ENCODE results near the gene UCP2.

UCP2 gene

DNA sequence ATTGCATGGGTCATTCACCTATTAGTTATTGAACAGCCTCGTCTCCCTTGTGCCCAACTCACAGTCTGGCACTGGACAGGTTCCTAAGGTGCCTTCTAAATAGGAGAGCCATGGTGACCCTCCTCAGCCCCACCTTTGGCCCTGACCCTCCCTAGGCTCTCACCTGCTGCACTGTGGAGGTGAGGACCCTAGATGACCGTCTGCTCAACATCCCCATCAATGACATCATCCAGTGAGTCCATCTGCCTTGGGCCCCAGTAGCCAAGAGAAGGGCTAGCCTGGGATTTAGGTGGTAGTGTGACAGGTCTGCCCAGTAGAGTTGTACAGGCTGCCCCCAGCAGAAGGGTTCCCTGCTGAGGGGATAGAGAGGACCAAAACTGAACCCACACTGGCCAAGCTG is 13.6 kb downstream of the UCP2 start:
- FAIRE-seq = no peak

DNA sequence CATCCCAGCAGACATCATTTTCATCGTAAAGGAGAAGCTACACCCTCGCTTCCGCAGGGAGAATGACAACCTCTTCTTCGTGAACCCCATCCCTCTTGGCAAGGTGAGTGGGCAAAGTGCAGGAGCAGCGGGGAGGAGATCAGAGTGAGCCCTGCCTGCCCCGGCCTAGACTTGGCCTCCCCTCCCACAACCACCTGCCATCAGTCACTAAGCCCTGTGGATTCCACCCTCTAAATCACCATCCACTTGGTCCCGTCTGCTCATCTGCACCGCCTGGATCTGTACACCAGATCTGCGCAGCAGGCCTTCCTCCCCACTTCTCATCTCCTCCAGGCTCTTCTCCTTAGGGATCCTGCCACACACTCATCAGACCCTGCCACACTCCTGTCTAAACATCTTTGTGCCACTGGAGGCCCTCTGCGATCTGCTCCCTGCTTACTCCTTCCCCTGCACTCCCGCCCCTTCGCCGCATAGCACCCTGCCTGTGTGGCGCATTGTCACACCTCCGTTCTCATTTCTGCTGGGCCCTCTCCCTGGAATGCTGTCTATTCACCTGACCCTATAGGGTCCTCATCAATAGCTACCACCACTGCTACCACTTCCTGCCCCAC is 14.2 kb downstream of the UCP2 start:
- FAIRE-seq = no peak

GRCh38 chr11:73965764-73966121 is 16.9 kb downstream of the UCP2 start:
- no peak for FAIRE-seq

DNA sequence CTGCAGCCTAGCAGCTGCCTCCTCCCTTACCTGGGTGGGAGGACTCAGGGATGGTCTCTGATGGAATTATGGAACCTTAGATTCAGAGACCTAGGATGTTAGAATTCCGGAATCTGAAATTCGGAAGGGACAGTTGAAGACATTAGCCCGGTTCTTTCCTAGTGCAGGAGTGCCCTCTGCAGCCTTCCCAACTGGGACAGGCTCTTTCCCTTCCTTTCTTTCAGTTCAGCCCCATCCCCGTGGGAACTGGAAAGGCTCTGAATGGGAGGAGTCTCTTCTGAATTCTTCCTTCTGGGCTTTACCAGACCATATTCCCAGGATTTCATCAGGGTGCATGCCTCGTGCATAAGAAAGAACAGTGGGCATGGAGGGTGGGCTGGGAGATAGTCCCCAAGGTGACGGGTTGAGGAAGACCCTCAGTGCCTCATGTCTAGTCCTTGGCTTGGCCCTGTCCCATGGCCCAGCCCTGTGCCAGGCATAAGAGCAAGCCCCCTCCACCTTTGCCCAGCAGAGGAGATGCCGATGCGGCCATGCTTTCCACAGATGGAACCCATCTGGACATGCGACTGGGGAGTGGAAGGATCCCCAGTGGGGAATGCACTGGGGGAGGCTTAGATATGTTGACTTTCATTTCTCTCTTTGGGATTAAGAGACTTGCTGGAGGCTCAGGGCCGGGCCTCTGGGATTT is 17.4 kb downstream of the UCP2 start:
- no peak for FAIRE-seq

- no peak for FAIRE-seq
Observed at GRCh38 chr11:73963861-73964260, 18.8 kb downstream of the UCP2 start.

DNA sequence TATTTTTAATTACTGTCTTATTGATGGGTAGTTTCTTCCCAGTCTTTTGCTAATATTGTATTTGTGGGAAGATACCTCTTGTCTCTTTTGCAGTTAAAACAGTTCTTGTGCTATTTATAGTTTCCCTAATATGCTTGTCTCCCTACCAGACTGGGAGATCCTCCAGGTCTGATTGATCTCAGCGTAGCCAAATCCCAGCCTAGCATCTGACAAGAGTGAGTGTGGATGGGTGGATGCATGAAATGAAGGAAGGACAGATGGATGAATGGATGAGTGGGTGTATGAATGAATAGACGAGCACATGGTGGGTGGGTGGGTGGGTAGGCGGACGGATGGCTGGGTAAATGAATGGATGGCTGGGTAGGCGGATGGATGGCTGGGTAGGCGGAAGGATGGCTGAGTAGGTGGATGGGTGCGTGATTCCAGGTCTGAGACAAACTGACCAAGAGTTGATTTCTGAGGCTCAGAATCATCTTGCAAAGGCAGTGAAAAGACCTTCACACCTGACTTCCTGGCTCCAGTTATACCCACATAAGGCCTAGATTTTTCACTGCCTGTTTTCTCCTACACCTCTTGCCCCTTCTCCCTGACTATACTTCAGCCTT is 20.4 kb downstream of the UCP2 start:
- FAIRE-seq = no peak

DNA sequence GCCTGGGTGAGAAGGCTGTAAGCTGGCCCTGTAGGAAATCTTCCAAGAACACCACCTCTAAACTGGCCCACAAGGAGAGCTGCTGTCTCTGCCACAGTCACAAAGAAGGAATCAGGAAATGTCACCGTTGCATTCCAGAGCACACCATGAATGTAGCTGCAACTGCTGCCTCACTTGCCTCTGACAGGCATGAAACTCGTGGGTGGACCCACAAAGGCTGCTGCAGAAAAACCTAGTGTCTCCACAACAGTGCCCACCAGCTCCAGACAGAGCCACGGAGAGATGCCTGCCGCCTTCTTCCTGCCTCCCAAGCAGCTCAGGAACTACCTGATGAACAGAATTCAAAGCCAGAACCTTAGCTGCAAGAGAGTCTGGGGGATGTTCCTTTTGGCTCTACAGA is 21.3 kb downstream of the UCP2 start:
- no peak for FAIRE-seq

GRCh38 chr11:73958521-73959141 is 24.0 kb downstream of the UCP2 start:
- FAIRE-seq = no peak

GRCh38 chr11:73957654-73958361 is 24.8 kb downstream of the UCP2 start:
- FAIRE-seq = no peak

GRCh38 chr11:73956876-73957653 is 25.6 kb downstream of the UCP2 start:
- no peak for FAIRE-seq

GRCh38 chr11:73951797-73952196 is 30.8 kb downstream of the UCP2 start:
- FAIRE-seq = no peak

- no peak for FAIRE-seq
Observed at GRCh38 chr11:73950869-73951710, 31.6 kb downstream of the UCP2 start, which contains the start of gene DNAJB13. TSS of gene DNAJB13 (plus strand) at chr11:73951026. CDS start at chr11:73951070, 44 bp downstream.

- FAIRE-seq = no peak
Observed at GRCh38 chr11:73949912-73950311, 32.7 kb downstream of the UCP2 start.

DNA sequence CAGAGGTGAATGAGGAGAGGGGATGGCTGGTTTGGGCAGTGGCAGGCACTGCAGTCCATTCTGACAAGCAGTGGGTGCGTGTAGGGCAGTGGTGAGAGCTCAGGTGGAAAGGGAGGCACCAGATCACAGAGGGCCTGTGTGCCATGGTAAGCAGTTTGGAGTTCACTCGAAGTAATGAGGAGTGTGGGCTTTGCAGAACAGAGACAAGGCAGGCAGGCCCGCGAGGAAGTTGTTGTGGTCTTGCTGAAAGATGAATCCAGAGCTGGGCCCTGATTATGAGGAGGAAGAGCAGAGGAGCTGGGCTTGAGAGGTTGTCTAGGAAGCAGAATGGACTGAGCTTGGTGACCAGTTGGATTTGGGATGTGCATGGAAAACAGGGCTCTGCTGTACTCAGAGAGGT is 33.4 kb downstream of the UCP2 start:
- FAIRE-seq = no peak

DNA sequence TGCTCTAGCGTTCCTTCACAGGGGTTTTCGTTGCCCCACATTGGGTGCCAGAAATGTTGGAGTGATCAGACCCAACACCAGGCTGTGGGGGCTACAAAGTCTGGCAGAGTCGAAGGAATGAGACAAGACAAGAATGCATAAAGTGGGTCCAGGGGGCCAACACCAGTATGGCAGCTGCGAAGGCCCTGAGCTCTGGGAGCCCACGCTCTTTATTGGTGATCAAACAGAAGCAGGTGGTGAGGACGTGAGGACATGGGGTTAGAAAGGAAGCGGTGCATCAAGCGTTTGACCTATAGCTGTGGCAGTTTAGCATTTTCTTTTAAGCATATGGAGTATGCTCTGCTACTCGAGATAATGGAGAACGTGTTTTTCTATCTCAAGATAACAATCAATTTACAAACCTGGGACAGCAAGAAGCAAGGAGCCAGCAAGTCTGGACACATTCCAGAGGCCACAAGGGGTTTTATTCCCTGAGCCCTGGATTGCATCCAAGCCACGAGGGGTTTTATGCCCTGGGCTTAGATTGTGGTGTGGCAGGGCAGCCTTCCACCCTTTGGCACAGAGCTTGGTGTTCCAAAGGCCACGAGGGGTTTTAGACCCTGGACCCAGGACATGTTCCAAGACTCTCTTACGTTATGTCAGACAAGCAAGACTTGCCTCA is 35.7 kb downstream of the UCP2 start:
- no peak for FAIRE-seq

DNA sequence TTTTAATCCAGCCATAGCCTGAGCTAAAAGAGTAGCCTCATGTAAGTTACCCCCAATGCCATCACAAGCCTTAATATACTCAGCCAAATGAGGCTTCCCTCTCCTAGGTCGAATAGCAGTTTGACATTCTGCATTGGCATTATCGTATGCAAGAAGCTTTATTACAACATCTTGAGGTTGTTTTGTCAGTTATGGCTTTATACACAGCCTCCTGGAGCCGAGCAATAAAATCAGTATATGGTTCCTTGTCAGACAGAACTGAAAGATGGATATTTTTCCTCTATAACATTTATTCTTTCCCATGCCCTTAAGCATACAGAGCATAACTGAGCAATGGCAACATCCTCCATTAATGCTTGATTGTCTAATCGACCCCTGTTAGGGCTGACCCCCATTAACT is 37.2 kb downstream of the UCP2 start:
- FAIRE-seq = no peak

- FAIRE-seq = no peak
Observed at GRCh38 chr11:73944901-73945300, 37.7 kb downstream of the UCP2 start.

DNA sequence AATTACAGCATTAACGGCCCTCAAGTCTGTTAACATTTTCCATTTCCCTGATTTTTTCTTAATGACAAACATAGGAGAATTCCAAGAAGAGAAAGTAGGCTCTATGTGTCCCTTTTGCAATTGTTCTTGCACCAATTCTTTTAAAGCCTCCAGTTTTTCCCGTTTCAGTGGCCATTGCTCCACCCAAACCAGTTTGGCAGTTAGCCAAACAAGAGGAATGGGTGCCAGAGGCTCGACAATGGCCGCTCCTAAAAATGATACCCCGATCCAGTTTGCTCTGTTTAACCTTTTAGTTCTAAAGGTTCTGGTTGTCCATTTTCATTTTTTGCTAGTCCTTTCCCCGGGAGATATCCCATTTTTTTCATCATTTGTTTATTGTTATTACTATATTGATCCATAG is 38.6 kb downstream of the UCP2 start:
- no peak for FAIRE-seq

GRCh38 chr11:73942010-73942409 is 40.6 kb downstream of the UCP2 start:
- FAIRE-seq = no peak

DNA sequence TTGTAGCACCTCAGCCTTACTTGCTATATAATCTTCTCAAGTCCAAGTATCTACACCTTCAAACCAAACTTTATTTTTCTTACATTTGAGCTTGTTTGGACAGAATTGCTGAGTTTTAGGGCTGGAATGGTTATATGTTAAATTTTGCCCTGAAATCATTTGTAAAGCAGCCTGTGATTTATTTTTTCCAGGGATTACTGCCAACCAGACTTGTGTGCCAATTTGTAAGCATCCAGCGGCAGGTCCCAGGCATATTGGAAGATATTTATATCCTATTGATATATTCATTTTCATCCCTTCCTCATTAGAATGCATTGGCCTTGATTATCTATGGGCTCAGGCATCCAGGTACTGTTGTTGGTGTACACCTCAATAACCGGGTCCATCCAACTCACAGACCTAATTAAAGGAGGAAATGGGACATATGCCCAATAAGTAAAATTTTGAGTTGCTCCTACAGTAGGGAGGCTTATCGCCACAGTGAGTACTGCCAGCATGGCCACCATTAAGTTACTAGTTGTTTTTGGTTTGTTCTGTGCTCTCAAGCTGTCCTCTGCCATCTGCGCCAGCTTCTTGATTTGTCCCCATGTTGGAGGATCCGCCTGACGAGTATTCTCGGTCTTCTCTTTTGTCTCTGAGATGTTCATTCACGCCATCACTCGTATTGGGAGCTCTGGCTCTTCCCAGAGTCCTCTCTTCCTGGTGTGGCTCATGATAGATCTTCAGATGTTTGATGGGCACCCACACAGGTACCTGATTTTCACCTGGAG is 41.7 kb downstream of the UCP2 start:
- FAIRE-seq = no peak

All from endometrium (tissue), 2 donors.